Lower leg skin (tissue), 4 donors: Measurements from ENCODE around the gene SLC25A17. TPM values are rescaled to one million over a fixed set of nuclear protein-coding genes. Genes with fewer than 3 reads are reported as not detected.

Experiments
- DNase-seq, 2 donors: peaks; one replicate each; pipeline ENCODE4 v3.0.0-alpha.2; 2019; ENCODE audit warnings: low spot score in 2 of 2
- H3K4me3 ChIP-seq: fragments of 200-600 bp; sonication (generic); 2 replicates; pipeline ENCODE4 v1.5.1; 2017; ENCODE audit warnings: mild to moderate bottlenecking, low read depth; ENCODE audit not compliant: poor library complexity, severe bottlenecking
- POLR2A ChIP-seq, 2 donors: fragments of 450-650 bp; IDR thresholded peaks; one replicate each; pipeline ENCODE4 v1.6.1; 2016 to 2017; ENCODE audit warnings: antibody characterized with exemption in 2 of 2, mild to moderate bottlenecking in 1 of 2, moderate library complexity in 1 of 2
- WGBS, 2 donors: methylation state at CpG; one replicate each; pipeline ENCODE4 v1.1.5; 2018; 5-methylcytosine and 5-hydroxymethylcytosine counted together
- intact Hi-C: fragments of 100-400 bp; cut with DNase I; formaldehyde crosslinking; loops from one replicate; pipeline ENCODE4 v1.15.0; 2023; ENCODE audit warnings: low total_unique reads
- total RNA-seq, 4 donors: library from RNA; depleted of rRNA; stranded (reverse); fragments of >200 nt; gene quantifications; one replicate each; pipeline ENCODE4 v1.1.0, GENCODE V29; 2016
- TF ChIP-seq, protein P1 (sequence below), 3 donors: fragments of 450-650 bp; IDR thresholded peaks; one replicate each; pipeline ENCODE4 v1.5.1; 2016; ENCODE audit warnings: antibody characterized with exemption in 3 of 3, mild to moderate bottlenecking in 3 of 3, moderate library complexity in 2 of 3

The SLC25A17 gene
- total RNA-seq, 4 donors from 2014 or later: 15.4 to 23.0 (median 19.5) TPM

DNA sequence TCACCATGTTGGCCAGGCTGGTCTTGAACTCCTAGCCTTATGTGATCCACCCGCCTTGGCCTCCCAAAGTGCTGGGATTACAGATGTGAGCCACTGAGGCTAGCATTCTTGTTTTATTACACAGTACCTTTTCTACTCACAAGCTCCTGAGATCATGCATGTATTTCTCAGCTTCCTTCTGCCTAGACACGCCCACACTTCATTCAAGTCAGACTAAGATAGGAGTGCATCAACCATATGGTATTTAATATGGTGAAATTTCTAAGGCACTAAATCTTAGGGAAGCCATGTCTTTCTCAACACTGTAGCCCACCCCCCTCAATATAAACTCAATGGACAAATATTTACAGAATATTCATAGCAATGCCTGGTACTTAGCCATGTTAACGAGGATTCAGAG lies 62.1 kb downstream of the SLC25A17 start:
- TF ChIP-seq, protein P1, sequence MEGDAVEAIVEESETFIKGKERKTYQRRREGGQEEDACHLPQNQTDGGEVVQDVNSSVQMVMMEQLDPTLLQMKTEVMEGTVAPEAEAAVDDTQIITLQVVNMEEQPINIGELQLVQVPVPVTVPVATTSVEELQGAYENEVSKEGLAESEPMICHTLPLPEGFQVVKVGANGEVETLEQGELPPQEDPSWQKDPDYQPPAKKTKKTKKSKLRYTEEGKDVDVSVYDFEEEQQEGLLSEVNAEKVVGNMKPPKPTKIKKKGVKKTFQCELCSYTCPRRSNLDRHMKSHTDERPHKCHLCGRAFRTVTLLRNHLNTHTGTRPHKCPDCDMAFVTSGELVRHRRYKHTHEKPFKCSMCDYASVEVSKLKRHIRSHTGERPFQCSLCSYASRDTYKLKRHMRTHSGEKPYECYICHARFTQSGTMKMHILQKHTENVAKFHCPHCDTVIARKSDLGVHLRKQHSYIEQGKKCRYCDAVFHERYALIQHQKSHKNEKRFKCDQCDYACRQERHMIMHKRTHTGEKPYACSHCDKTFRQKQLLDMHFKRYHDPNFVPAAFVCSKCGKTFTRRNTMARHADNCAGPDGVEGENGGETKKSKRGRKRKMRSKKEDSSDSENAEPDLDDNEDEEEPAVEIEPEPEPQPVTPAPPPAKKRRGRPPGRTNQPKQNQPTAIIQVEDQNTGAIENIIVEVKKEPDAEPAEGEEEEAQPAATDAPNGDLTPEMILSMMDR (IDR thresholded peaks at IDR 0.05): no peak
- no peak for TF ChIP-seq POLR2A (IDR thresholded peaks at IDR 0.05)
- H3K4me3 ChIP-seq: no peak overlapping the region
- intact Hi-C loops: loop anchor here (10.0 kb wide), 1 partner anchor 332 kb away; no protein-coding TSS in a partner anchor
- no peak for DNase-seq
- WGBS, 2 donors: 71 to 74% methylated on average over 3 of the region's 3 CpGs

DNA sequence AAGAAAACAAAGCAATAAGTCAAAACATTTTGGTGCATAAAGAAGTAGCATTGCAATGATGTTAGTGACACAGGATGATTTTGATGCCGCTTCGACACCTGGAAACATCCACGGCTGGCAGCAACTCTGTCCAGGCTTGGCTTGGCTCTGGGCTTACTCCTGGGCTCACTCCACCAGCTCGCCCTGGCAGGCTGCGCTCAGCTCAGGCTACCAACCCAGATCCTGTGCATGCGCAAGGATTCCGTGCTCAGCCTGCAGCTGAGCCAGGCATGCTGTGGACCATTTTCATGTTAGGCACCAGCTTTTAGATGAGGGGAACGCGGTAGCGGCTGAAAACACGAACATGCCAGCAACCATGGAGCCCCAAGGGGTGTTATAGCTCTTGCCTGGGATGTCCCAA lies 66.0 kb downstream of the SLC25A17 start:
- H3K4me3 ChIP-seq: no peak overlapping the region
- peak in 1 of 2 donors; percentile 82 for DNase-seq
- 51 to 69% methylated on average over 11 of the region's 11 CpGs for WGBS, 2 donors
- intact Hi-C loops: loop anchor here (10.0 kb wide), 1 partner anchor 328 kb away; no protein-coding TSS in a partner anchor
- TF ChIP-seq POLR2A (IDR thresholded peaks at IDR 0.05): no peak
- TF ChIP-seq, protein P1 (IDR thresholded peaks at IDR 0.05): no peak

DNA sequence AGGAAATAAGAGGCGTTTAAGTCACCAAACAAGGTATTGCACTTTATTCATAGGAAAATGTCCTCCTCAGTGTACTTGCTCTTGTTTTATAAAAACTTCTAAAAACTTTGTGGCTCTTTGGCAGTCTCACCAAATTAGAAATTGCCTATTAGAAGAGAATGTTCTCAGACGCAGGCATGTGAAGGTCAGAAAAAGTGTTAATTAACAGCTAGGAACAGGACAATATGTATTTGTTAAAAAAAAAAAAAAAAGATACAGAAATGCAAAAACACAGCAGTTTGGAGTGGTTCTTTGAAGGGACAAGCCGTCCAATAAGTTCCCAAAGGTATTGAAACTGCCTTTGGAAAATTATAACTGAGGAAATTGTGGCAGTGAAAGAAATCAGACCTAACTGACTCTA lies 67.9 kb downstream of the SLC25A17 start:
- H3K4me3 ChIP-seq: no peak overlapping the region
- intact Hi-C loops: loop anchor here (10.0 kb wide), 1 partner anchor 326 kb away; no protein-coding TSS in a partner anchor
- WGBS, 2 donors: 67 to 70% methylated on average over 3 of the region's 3 CpGs
- TF ChIP-seq, protein P1 (IDR thresholded peaks at IDR 0.05): no peak
- no peak for TF ChIP-seq POLR2A (IDR thresholded peaks at IDR 0.05)
- no peak for DNase-seq

DNA sequence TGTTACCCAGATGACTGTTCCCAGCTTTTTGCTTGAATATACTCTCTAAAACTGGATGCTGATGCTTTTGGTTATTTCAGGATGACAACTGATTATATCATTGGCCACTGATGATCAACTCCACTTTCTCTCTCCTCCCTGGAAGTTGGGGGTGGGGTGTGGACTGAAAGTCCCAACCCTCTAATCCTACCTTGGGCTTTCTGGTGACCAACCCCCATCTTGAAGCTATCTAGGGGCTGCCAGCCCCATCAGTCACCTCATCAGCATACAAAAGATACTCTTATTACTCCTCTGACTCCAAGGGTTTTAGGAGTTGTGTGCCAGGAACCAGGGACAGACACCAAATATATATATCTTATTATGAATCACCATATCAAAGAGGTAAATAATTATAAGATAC lies 69.3 kb downstream of the SLC25A17 start:
- no peak for TF ChIP-seq POLR2A (IDR thresholded peaks at IDR 0.05)
- TF ChIP-seq, protein P1 (IDR thresholded peaks at IDR 0.05): no peak
- no peak overlapping the region for H3K4me3 ChIP-seq
- intact Hi-C loops: loop anchor here (10.0 kb wide), 1 partner anchor 325 kb away; no protein-coding TSS in a partner anchor
- peak in 1 of 2 donors; percentile 21 for DNase-seq

DNA sequence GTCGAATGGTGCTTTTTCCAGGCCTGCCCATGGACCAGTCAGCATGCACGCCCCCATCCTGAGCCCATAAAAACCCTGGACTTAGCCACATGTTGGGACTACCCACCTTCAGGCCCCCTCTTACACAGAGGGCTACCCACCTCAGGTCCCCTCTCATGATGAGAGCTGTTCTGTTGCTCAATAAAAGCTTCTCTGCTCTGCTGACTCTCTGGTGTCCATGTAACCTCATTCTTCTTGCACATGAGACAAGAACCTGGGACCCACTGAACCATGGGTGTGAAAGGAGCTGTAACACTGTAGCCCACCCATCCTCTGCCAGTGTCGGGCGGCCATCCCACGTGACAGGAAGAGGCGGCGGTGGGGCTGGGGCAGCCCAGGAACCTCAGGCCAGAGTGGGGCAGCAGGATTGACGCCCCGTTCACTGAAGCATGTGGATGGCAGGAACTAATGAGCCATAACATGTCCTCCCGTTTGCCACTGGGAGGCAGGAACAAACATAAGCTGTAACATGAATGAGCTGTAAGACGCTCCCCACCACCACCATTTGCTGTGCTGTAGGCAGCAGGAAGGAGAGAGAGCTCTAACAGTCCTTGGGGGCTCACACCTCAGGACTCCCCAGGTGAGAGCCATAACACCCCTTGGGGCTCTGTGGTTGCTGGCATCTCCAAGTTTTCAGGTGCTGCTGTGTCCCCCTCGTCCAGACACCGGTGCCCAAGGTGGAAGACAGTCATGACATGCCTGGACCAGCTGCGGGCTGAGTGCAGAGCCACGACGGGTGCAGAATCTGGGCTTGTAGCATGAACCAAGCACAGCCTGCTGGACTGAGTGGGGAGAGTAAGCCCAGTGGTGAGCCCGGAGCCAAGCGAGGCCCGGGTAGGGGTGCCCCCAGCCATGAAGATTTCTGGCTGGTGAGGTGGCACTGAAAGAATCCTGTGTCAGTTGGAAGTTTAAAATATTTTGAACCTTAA lies 70.5 kb downstream of the SLC25A17 start:
- intact Hi-C loops: no loop called here
- WGBS, 2 donors: 87 to 92% methylated on average over 17 of the region's 19 CpGs
- peak in 1 of 2 donors; percentile 78 for DNase-seq
- H3K4me3 ChIP-seq: no peak overlapping the region
- TF ChIP-seq, protein P1 (IDR thresholded peaks at IDR 0.05): no peak
- TF ChIP-seq POLR2A (IDR thresholded peaks at IDR 0.05): no peak
